ENCODE results near the gene WRAP73.

WRAP73 gene

DNA sequence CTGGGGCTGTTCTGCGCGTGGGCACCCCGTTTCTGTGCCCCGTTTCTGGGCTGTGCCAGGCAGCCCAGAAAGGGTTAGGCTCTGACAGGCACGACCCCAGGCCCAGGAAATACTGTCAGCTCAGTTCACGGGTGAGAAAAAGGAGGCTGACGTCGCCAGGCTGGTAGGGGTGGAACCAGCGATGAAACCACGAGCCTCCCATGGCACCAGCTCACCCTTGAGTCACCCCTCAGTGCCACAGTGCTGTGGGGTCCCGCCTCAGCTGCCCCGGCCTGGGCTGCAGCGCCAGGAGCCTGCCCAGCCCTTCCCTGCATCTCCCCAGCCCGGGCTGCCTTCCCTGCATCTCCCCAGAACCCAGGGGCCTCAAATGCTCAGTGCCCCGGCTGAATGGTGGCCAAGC, 50.1 kb downstream of the WRAP73 start:
- no peak for ATAC-seq
- Mint-ChIP-seq H3K36me3 (no peaks in the 10 kb centered on the region), H3K9me3 (no peaks in the 10 kb centered on the region), H3K4me1 (peaks cover 27% of the 10 kb centered on the region), H3K27me3 (peaks cover 35% of the 10 kb centered on the region), H3K4me3 (no peak overlapping the region), H3K27ac (no peak overlapping the region)

DNA sequence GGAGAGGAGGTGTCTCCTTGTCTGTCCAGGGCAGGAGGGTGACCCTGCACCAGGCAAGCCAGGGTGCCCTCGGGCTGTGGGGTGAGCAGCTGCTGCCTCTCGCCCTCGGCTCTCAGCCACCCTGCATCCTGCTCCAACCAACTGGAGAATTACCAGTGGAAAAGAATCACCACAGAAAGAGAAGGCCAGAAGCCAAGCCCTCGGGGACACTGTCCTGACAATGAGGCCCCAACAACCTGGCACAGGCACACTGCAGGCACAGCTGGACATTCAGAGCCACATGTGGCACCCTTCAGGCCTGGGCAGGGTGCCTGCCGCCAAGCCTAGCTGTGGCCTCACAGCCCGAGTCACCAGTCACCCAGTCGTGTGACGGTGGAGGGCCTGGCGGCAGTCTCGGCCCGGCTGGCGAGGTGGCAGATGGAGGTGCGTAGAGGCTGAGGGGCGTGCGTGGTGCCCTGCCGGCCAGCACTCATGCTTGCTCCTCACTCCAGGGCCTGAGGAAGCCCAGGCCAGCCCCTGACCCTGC, 50.6 kb downstream of the WRAP73 start:
- ATAC-seq: no peak
- no peak overlapping the region for H3K27ac Mint-ChIP-seq
- H3K9me3 Mint-ChIP-seq: no peaks in the 10 kb centered on the region
- H3K27me3 Mint-ChIP-seq: peaks cover 35% of the 10 kb centered on the region
- no peak overlapping the region for H3K4me3 Mint-ChIP-seq
- H3K36me3 Mint-ChIP-seq: no peaks in the 10 kb centered on the region
- H3K4me1 Mint-ChIP-seq: peaks cover 27% of the 10 kb centered on the region

DNA sequence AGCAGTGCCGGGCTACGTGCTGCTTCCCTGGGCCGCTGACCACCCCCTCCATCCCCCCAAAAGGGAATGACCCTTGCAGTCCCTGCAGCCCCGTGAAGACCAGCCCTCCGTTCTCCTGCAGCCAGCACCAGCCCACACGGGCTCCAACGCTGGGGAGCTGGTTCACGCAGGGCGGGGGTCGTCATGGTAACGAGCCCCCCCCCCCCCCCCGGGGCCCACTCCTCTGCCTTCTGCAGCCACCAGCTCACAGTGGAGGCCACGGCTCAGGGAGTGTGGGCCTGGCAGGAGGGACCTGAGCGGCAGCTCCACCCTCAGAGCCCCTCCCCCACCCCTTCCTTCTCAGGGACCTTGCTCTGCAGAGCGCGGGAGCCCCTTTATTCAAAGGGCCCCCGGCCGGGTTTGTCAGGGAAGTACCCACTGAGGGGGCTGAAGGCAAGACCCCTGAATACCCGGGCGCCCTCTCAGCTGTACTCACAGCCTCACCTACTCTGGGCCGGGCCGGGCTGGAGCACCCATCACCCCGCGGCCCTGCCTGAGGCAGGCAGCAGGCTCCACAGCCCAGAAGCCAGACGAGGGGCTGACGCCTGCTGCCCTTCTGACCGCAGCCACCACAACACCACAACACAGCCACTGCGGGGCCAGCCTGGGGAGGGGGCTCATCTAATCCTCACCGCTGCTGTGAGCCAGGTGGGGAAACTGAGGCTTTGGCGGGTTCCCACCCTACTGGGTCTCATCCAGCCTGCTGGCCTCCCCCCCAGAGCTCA, 51.2 kb downstream of the WRAP73 start:
- Mint-ChIP-seq H3K4me1 (peaks cover 31% of the 10 kb centered on the region), H3K27ac (peak overlapping the region; percentile 66), H3K36me3 (no peaks in the 10 kb centered on the region), H3K27me3 (peaks cover 41% of the 10 kb centered on the region), H3K4me3 (no peak overlapping the region), H3K9me3 (no peaks in the 10 kb centered on the region)
- no peak for ATAC-seq

- H3K27ac Mint-ChIP-seq: peak overlapping the region; percentile 66
- H3K4me3 Mint-ChIP-seq: peak overlapping the region; percentile 77
- no peak for ATAC-seq
- H3K27me3 Mint-ChIP-seq: peaks cover 45% of the 10 kb centered on the region
- no peaks in the 10 kb centered on the region for H3K36me3 Mint-ChIP-seq
- peaks cover 34% of the 10 kb centered on the region for H3K4me1 Mint-ChIP-seq
- no peaks in the 10 kb centered on the region for H3K9me3 Mint-ChIP-seq
Measured at GRCh38 chr1:3598051-3598491, 51.8 kb downstream of the WRAP73 start.

GRCh38 chr1:3597599-3597964, 52.3 kb downstream of the WRAP73 start:
- peak overlapping the region; percentile 66 for H3K27ac Mint-ChIP-seq
- H3K27me3 Mint-ChIP-seq: peaks cover 45% of the 10 kb centered on the region
- no peaks in the 10 kb centered on the region for H3K9me3 Mint-ChIP-seq
- peak overlapping the region; percentile 77 for H3K4me3 Mint-ChIP-seq
- no peak for ATAC-seq
- no peaks in the 10 kb centered on the region for H3K36me3 Mint-ChIP-seq
- H3K4me1 Mint-ChIP-seq: peaks cover 34% of the 10 kb centered on the region

DNA sequence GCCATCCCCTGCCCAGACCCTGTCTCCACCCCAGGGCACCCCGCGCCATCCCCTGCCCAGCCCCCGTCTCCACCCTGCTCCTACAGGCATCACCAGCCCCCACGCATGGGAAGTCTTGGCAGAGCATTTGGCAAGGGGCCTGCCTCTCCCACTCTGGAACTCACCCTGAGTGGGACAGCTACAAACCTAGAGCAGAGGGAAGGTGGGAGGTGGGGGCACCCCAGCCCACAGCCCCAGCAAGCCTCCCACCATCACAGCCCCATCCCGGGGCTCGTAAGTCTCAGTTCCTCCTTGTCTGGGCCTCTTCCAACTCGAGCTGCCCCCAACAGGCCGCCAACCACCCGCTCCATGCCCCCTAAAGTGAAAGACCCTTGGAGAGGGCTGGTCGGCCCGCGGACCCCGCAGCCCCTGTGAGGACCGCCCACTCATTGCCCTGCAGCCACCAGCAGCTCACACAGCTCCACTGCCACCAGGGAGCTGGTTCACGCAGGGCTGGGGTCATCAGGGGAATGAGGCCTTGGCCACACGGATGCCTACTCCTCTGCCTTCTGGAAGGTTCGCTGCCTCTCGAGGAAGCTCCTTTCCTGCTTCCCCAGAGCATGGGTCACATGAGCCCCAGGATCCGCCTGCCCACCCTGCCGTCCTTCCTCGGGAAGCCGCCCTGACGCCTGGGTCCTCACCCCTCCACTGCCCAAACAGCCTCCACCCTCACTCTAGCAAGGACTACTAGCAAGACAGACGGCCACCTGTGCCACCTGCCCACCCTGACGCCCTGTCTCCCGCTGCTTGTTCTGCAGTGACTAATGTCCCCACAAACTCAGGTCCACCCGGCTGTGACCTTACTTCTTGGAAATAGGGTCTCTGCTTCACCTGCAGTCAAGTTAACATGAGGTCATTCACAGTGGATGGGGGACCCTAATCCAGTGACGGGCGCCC, 53.0 kb downstream of the WRAP73 start:
- Mint-ChIP-seq H3K36me3 (no peaks in the 10 kb centered on the region), H3K4me3 (peak overlapping the region; percentile 77), H3K4me1 (peaks cover 34% of the 10 kb centered on the region), H3K27ac (peak overlapping the region; percentile 66), H3K9me3 (no peaks in the 10 kb centered on the region), H3K27me3 (peaks cover 45% of the 10 kb centered on the region)
- no peak for ATAC-seq

GRCh38 chr1:3595949-3596348, 54.0 kb downstream of the WRAP73 start:
- Mint-ChIP-seq H3K4me1 (peaks cover 34% of the 10 kb centered on the region), H3K27ac (no peak overlapping the region), H3K27me3 (peaks cover 45% of the 10 kb centered on the region), H3K9me3 (no peaks in the 10 kb centered on the region), H3K36me3 (no peaks in the 10 kb centered on the region), H3K4me3 (no peak overlapping the region)
- ATAC-seq: no peak

GRCh38 chr1:3594706-3595377, 55.1 kb downstream of the WRAP73 start:
- ATAC-seq: no peak
- H3K4me1 Mint-ChIP-seq: peaks cover 34% of the 10 kb centered on the region
- no peaks in the 10 kb centered on the region for H3K9me3 Mint-ChIP-seq
- no peak overlapping the region for H3K27ac Mint-ChIP-seq
- H3K4me3 Mint-ChIP-seq: no peak overlapping the region
- no peaks in the 10 kb centered on the region for H3K36me3 Mint-ChIP-seq
- peaks cover 48% of the 10 kb centered on the region for H3K27me3 Mint-ChIP-seq

DNA sequence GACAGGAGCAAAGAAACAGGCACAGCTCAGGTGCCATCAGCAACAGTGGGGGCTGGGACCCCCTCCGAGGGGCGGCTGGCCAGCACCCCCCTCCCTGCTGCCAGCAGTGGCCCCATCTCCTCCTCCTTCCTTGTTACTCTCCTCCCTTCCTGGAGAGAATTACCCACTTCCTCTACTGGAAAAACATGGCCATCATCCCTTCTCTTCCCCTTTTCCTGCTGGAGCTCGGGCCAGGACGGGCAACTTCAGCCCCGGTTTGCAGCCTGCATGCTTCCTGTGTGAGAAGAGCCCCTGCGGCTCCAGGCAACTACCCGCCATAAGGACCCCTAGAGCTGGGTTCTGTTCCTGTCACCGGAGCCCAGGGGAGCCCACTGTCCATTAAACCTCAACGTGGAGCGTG, 56.2 kb downstream of the WRAP73 start:
- Mint-ChIP-seq H3K4me3 (no peak overlapping the region), H3K27ac (peak overlapping the region; percentile 54), H3K36me3 (no peaks in the 10 kb centered on the region), H3K4me1 (peaks cover 29% of the 10 kb centered on the region), H3K9me3 (no peaks in the 10 kb centered on the region), H3K27me3 (peaks cover 37% of the 10 kb centered on the region)
- no peak for ATAC-seq

- Mint-ChIP-seq H3K36me3 (no peaks in the 10 kb centered on the region), H3K27ac (peak overlapping the region; percentile 54), H3K9me3 (no peaks in the 10 kb centered on the region), H3K4me1 (peaks cover 25% of the 10 kb centered on the region), H3K27me3 (peaks cover 33% of the 10 kb centered on the region), H3K4me3 (no peak overlapping the region)
- no peak for ATAC-seq
Measured at GRCh38 chr1:3593334-3593733, 56.6 kb downstream of the WRAP73 start.

- no peaks in the 10 kb centered on the region for H3K36me3 Mint-ChIP-seq
- peaks cover 18% of the 10 kb centered on the region for H3K27me3 Mint-ChIP-seq
- peaks cover 7% of the 10 kb centered on the region for H3K4me1 Mint-ChIP-seq
Measured at GRCh38 chr1:3590951-3591865, 58.7 kb downstream of the WRAP73 start.

GRCh38 chr1:3590139-3590763, 59.7 kb downstream of the WRAP73 start:
- Mint-ChIP-seq H3K4me1 (peaks cover 7% of the 10 kb centered on the region), H3K36me3 (no peaks in the 10 kb centered on the region), H3K4me3 (no peak overlapping the region), H3K27me3 (peaks cover 18% of the 10 kb centered on the region), H3K27ac (no peak overlapping the region), H3K9me3 (no peaks in the 10 kb centered on the region)
- no peak for ATAC-seq

More at GRCh38 chr1:3590951-3591865, 58.7 kb downstream of the WRAP73 start:
- Mint-ChIP-seq H3K9me3 (no peaks in the 10 kb centered on the region), H3K27ac (no peak overlapping the region), H3K4me3 (no peak overlapping the region)
- ATAC-seq: no peak

DNA sequence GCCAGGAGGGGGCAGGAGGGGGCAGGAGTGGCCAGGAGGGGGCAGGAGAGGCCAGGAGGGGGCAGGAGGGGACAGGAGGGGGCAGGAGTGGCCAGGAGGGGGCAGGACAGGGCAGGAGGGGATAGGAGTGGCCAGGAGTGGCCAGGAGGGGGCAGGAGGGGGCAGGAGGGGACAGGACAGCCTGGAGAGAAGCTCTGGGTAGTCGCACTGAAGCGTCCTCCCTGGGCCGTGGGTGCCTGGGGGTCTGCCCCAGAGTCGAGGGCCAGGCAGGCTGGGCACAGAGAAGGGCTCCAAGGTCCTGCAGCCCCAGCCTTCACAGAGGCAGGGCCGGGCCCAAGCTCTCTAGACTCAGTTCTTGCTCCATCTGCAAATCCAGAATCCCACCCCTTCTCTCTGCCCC, 61.5 kb downstream of the WRAP73 start:
- Mint-ChIP-seq H3K4me1 (no peaks in the 10 kb centered on the region), H3K27ac (no peak overlapping the region), H3K36me3 (no peaks in the 10 kb centered on the region), H3K27me3 (peaks cover 9% of the 10 kb centered on the region), H3K4me3 (no peak overlapping the region), H3K9me3 (no peaks in the 10 kb centered on the region)
- ATAC-seq: no peak

All from stimulated activated memory B cell treated with anti-CD40 and anti-IgM and Interleukin-4, amounts not matched to agents 10 μg/mL and 1 μg/mL and 100 μg/mL, for 72 hours (primary cell).